ENCODE measurements around the gene ETV2. TPM values are rescaled to one million over a fixed set of nuclear protein-coding genes. Genes with fewer than 3 reads are reported as not detected.

Gene ETV2
- total RNA-seq, 6 donors from 2014 or later, result 0.83 to 8.0 (median 1.8) TPM; not detected in 2

DNA sequence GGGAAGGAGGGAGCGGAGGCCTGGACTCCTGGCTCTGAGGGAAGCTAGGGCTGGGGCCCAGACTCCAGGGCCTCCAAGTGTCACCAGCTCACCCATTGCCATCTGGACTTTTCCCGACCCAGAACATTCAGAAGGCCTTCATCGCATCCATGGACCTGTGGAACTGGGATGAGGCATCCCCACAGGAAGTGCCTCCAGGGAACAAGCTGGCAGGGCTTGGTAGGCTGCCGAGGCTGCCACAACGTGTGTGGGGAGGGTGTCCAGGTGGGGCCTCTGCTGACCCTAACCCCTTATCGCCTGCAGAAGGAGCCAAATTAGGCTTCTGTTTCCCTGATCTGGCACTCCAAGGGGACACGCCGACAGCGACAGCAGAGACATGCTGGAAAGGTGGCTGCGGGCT lies 767 bp downstream of the ETV2 start:
- WGBS, 2 donors, result 74 to 83% methylated on average over 9 to 10 of the region's 10 CpGs
- Histone ChIP-seq H3K27ac (peak overlapping the region in 1 of 4 donors; percentile 13), H3K27me3 (no peaks in the 10 kb centered on the region), H3K4me3 (no peak overlapping the region), H3K36me3 (peaks cover 6 to 11% (median 9%) of the 10 kb centered on the region in 4 donors), H3K4me1 (peaks cover 23 to 35% (median 30%) of the 10 kb centered on the region in 4 donors), H3K9me3 (no peaks in the 10 kb centered on the region)
- DNase-seq (no peak), ATAC-seq (ENCODE audit: low FRiP score in 2 of 2) (no peak)
- TF ChIP-seq POLR2A (IDR thresholded peaks at IDR 0.05) (no peak), EP300 (IDR thresholded peaks at IDR 0.05) (no peak), POLR2AphosphoS5 (IDR thresholded peaks at IDR 0.05) (no peak)
- TF ChIP-seq, protein P1, sequence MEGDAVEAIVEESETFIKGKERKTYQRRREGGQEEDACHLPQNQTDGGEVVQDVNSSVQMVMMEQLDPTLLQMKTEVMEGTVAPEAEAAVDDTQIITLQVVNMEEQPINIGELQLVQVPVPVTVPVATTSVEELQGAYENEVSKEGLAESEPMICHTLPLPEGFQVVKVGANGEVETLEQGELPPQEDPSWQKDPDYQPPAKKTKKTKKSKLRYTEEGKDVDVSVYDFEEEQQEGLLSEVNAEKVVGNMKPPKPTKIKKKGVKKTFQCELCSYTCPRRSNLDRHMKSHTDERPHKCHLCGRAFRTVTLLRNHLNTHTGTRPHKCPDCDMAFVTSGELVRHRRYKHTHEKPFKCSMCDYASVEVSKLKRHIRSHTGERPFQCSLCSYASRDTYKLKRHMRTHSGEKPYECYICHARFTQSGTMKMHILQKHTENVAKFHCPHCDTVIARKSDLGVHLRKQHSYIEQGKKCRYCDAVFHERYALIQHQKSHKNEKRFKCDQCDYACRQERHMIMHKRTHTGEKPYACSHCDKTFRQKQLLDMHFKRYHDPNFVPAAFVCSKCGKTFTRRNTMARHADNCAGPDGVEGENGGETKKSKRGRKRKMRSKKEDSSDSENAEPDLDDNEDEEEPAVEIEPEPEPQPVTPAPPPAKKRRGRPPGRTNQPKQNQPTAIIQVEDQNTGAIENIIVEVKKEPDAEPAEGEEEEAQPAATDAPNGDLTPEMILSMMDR (IDR thresholded peaks at IDR 0.05), result no peak

GRCh38 chr19:35642798-35643254 lies 1.3 kb downstream of the ETV2 start:
- Histone ChIP-seq H3K36me3 (peaks cover 1 to 5% (median 4%) of the 10 kb centered on the region in 4 donors), H3K4me3 (peak overlapping the region; percentile 59 to 75 (median 66)), H3K9me3 (no peaks in the 10 kb centered on the region), H3K27ac (peak overlapping the region; percentile 78 to 94 (median 90)), H3K27me3 (no peaks in the 10 kb centered on the region), H3K4me1 (peaks cover 27 to 40% (median 35%) of the 10 kb centered on the region in 4 donors)
- no peak for ATAC-seq (ENCODE audit: low FRiP score in 2 of 2)
- no peak for TF ChIP-seq POLR2A (IDR thresholded peaks at IDR 0.05)
- no peak for TF ChIP-seq POLR2AphosphoS5 (IDR thresholded peaks at IDR 0.05)
- TF ChIP-seq EP300 (IDR thresholded peaks at IDR 0.05), result no peak
- TF ChIP-seq, protein P1 (IDR thresholded peaks at IDR 0.05), result no peak
- WGBS, 2 donors, result 47 to 68% methylated on average over 8 to 15 of the region's 15 CpGs
- no peak for DNase-seq

DNA sequence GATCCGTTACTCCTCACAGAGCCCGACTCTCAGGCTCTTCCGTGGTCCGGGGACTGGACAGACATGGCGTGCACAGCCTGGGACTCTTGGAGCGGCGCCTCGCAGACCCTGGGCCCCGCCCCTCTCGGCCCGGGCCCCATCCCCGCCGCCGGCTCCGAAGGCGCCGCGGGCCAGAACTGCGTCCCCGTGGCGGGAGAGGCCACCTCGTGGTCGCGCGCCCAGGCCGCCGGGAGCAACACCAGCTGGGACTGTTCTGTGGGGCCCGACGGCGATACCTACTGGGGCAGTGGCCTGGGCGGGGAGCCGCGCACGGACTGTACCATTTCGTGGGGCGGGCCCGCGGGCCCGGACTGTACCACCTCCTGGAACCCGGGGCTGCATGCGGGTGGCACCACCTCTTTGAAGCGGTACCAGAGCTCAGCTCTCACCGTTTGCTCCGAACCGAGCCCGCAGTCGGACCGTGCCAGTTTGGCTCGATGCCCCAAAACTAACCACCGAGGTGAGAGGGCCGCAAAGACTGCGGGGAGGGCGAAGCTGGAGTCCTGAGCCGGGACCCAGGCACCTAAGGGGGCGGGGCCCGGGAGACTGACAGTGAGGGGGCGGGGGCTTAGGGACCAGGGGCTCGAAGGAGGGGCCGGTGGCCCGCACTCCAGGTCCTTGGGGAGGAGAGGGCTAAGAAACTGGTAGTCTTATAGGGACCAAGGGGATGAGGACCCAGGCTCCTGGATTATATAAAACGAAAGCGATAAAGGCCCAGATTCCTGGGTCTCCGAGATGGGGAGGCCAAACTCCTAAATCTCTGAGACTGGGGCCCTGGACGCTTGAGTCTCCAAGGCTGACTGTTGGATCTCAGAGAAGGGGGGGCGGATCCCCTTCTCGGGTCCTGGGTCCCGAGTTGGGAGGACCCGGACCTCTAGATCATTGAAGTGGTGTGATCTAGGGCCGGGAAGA lies 2.0 kb downstream of the ETV2 start:
- Histone ChIP-seq H3K27me3 (no peaks in the 10 kb centered on the region), H3K4me1 (peaks cover 27 to 42% (median 35%) of the 10 kb centered on the region in 4 donors), H3K9me3 (no peaks in the 10 kb centered on the region), H3K4me3 (peak overlapping the region; percentile 59 to 75 (median 66)), H3K36me3 (no peaks in the 10 kb centered on the region), H3K27ac (peak overlapping the region; percentile 78 to 94 (median 90))
- 0 to 1% methylated on average over 13 to 31 of the region's 69 CpGs for WGBS, 2 donors
- DNase-seq (peak; percentile 91 to 96), ATAC-seq (ENCODE audit: low FRiP score in 2 of 2) (peak; percentile 78 to 88)
- TF ChIP-seq EP300 (IDR thresholded peaks at IDR 0.05), result no peak
- TF ChIP-seq POLR2A (IDR thresholded peaks at IDR 0.05), result peak in 3 of 4 donors; percentile 51 to 86 (median 56)
- TF ChIP-seq POLR2AphosphoS5 (IDR thresholded peaks at IDR 0.05), result peak; percentile 79 to 80
- TF ChIP-seq, protein P1 (IDR thresholded peaks at IDR 0.05), result peak in 3 of 6 experiments; percentile 19 to 24 (median 21)

DNA sequence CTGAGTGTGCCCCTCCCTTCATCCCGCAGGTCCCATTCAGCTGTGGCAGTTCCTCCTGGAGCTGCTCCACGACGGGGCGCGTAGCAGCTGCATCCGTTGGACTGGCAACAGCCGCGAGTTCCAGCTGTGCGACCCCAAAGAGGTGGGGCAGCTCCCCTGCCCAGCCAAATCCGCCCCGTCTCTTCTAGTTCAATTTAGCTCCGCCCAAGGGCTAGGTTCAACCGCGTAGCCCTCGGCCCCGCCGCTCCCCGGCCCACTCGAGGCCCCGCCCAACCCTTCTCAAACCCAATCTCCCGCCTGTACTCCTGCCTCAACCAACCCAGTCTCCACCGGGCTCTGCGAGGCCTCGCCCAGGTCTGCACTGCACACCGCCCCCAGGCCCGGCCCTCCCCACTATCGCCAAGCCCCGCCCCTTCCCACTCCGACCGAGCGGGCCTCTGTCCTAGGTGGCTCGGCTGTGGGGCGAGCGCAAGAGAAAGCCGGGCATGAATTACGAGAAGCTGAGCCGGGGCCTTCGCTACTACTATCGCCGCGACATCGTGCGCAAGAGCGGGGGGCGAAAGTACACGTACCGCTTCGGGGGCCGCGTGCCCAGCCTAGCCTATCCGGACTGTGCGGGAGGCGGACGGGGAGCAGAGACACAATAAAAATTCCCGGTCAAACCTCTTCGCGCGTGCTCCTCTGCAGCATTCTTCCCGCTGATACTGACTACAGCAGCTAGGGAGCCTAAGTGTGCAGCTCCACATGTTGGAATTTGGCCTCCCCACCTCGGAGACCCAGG lies 2.9 kb downstream of the ETV2 start:
- H3K4me1 ChIP-seq, result peaks cover 34 to 50% (median 42%) of the 10 kb centered on the region in 4 donors
- WGBS, 2 donors, result 0 to 1% methylated on average over 16 to 58 of the region's 60 CpGs
- peak; percentile 97 to 99 for DNase-seq
- no peaks in the 10 kb centered on the region for H3K9me3 ChIP-seq
- ATAC-seq (ENCODE audit: low FRiP score in 2 of 2), result peak; percentile 94 to 97
- peak overlapping the region; percentile 78 to 94 (median 90) for H3K27ac ChIP-seq
- peak overlapping the region; percentile 59 to 75 (median 66) for H3K4me3 ChIP-seq
- H3K27me3 ChIP-seq, result no peaks in the 10 kb centered on the region
- TF ChIP-seq POLR2AphosphoS5 (IDR thresholded peaks at IDR 0.05), result peak; percentile 20 to 53
- peak in 3 of 4 donors; percentile 17 to 71 (median 59) for TF ChIP-seq POLR2A (IDR thresholded peaks at IDR 0.05)
- TF ChIP-seq, protein P1 (IDR thresholded peaks at IDR 0.05), result peak in 1 of 6 experiments; percentile 9
- TF ChIP-seq EP300 (IDR thresholded peaks at IDR 0.05), result no peak
- no peaks in the 10 kb centered on the region for H3K36me3 ChIP-seq

Measured in upper lobe of left lung (tissue), 6 donors.